Measurements from ENCODE around the gene CLEC9A. TPM values are rescaled to one million over a fixed set of nuclear protein-coding genes. Genes with fewer than 3 reads are reported as not detected.

CLEC9A gene
- total and polyA plus RNA-seq, 2 of the 8 experiments (the other 6 are each of a cell fraction or from before 2014, with no cell fraction given): not detected

DNA sequence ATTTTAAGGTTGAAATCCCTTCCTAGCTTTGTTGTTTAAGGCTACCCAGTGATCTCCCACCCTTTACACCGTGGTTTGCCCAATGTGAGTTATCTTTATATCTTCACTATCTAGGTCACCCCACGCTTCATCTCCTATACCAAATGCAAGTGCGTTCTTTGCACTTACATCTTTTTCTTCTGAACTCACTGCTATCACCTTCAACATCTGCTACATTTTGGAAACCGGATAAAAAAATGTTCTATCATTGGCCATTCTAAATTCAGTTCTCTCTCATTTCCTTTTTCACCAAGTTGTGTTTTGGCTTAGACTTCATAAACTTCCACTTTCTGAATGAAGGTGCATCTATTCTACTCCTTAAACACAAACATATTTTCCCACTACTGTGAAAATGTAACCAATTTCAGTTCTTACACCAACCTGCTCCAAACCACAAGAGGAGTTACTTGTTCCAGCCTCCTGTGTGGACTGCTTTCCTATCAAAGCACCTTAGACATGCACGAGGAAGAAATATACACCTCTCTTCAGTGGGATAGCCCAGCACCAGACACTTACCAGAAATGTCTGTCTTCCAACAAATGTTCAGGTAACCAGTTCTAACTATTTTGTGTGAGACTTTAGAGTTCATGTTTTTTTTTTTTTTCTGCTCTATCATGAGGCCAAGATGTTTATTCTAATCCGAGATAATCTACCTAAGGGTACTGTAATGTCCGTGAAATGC is 21.9 kb downstream of the CLEC9A start:
- H3K27ac ChIP-seq (ENCODE audit: low read depth, low read length): no peak overlapping the region
- ChIA-PET CTCF (ENCODE audit: partially characterized antibody) (interaction anchor here (1.1 kb wide), 1 partner anchor 43 kb away, joined by 3 read pairs; no protein-coding TSS in a partner anchor), POLR2A (ENCODE audit: partially characterized antibody) (no interaction called here)
- H3K79me1 ChIP-seq (ENCODE audit: low read depth, low read length): no peaks in the 10 kb centered on the region
- H3K27me3 ChIP-seq (replicated peaks in 1 of 4; ENCODE audit: control insufficient read depth in 3 of 4, extremely low read depth in 1 of 4, insufficient read depth in 3 of 4, low read length in 3 of 4): no peaks in the 10 kb centered on the region
- no peak overlapping the region for H4K5ac ChIP-seq (ENCODE audit: insufficient read length, low read depth, low read length)
- no peak overlapping the region for H2AFZ ChIP-seq (ENCODE audit: low read length)
- no peaks in the 10 kb centered on the region for H3K23me2 ChIP-seq (ENCODE audit: low read depth, low read length)
- H3K4ac ChIP-seq (replicated peaks; ENCODE audit: insufficient read length, low read depth, low read length): no peak overlapping the region
- H2BK15ac ChIP-seq (ENCODE audit: low read length): no peak overlapping the region
- no peak overlapping the region for H3K14ac ChIP-seq (ENCODE audit: insufficient read length)
- WGBS, 2 experiments (ENCODE audit: extremely low coverage in 1 of 2, insufficient coverage in 1 of 2, insufficient read length in 1 of 2, insufficient replicate concordance in 2 of 2, low coverage in 1 of 2, low lambda C conversion rate in 2 of 2, missing lambda C conversion rate in 1 of 2): 91% methylated on average over 7 of the region's 7 CpGs; no CpG with 5 or more reads in 1 of the 2 experiments
- no peak overlapping the region for H2BK20ac ChIP-seq (ENCODE audit: low read length)
- no peak overlapping the region for H3K23ac ChIP-seq (ENCODE audit: insufficient read length)
- H3K9me3 ChIP-seq (ENCODE audit: insufficient read depth in 2 of 2, low read depth in 1 of 2, low read length in 1 of 2): no peaks in the 10 kb centered on the region
- H3K36me3 ChIP-seq (ENCODE audit: control insufficient read depth in 2 of 4, insufficient read depth in 4 of 4, low read length in 3 of 4): no peaks in the 10 kb centered on the region
- DNase-seq (ENCODE audit: low read depth in 1 of 2, low spot score in 2 of 2) (no peak), FAIRE-seq (no peak)
- H2BK12ac ChIP-seq (ENCODE audit: low read depth, low read length): no peak overlapping the region
- no peak overlapping the region for H4K8ac ChIP-seq (ENCODE audit: extremely low read depth, insufficient read depth, low read length)
- H3K9ac ChIP-seq (replicated peaks in 1 of 4; ENCODE audit: extremely low read depth in 1 of 4, low read depth in 3 of 4, low read length in 3 of 4): no peak overlapping the region
- H3K4me1 ChIP-seq (replicated peaks in 1 of 4; ENCODE audit: control insufficient read depth in 3 of 4, insufficient read depth in 4 of 4, low read length in 3 of 4): no peaks in the 10 kb centered on the region
- H2BK5ac ChIP-seq (ENCODE audit: low read depth, low read length): no peak overlapping the region
- no peak overlapping the region for H3K4me3 ChIP-seq (ENCODE audit: extremely low read depth in 1 of 4, insufficient read depth in 2 of 4, low read depth in 3 of 4, low read length in 4 of 4)
- no peak overlapping the region for H2AK5ac ChIP-seq (ENCODE audit: low read depth, low read length)
- no peak overlapping the region for H2BK120ac ChIP-seq (replicated peaks; ENCODE audit: low read depth, low read length)
- H3K79me2 ChIP-seq (ENCODE audit: control insufficient read depth in 1 of 2, insufficient read depth in 2 of 2, low read length in 2 of 2): no peaks in the 10 kb centered on the region
- H3K56ac ChIP-seq (replicated peaks; ENCODE audit: insufficient read length, low read depth, low read length): no peak overlapping the region
- no peak overlapping the region for H3K18ac ChIP-seq (ENCODE audit: extremely low read depth, low read length)
- H3K4me2 ChIP-seq (ENCODE audit: insufficient read depth in 1 of 2, low read depth in 2 of 2, low read length in 2 of 2): no peak overlapping the region
- H4K91ac ChIP-seq (replicated peaks; ENCODE audit: insufficient read length, low read length): no peak overlapping the region
- no peaks in the 10 kb centered on the region for H4K20me1 ChIP-seq (replicated peaks in 1 of 2; ENCODE audit: control insufficient read depth in 1 of 2, insufficient read depth in 2 of 2, low read length in 2 of 2)
- no peak for TF ChIP-seq PHF8 (conservative IDR thresholded peaks at IDR 0.05; ENCODE audit: low read depth, low read length)
- TF ChIP-seq SIN3A (conservative IDR thresholded peaks at IDR 0.05 in 1 of 2, IDR thresholded peaks at IDR 0.05 in 1 of 2; ENCODE audit: low read depth in 1 of 2, low read length in 2 of 2): no peak
- TF ChIP-seq KDM5A (IDR thresholded peaks at IDR 0.05; ENCODE audit: low read length): no peak
- TF ChIP-seq CBX8 (IDR thresholded peaks at IDR 0.05; ENCODE audit: borderline replicate concordance, low read depth, low read length): no peak
- no peak for TF ChIP-seq BRCA1 (IDR thresholded peaks at IDR 0.05; ENCODE audit: low read depth, low read length)
- TF ChIP-seq KDM1A (IDR thresholded peaks at IDR 0.05; ENCODE audit: borderline replicate concordance, low read length): no peak
- no peak for TF ChIP-seq JUN (IDR thresholded peaks at IDR 0.05; ENCODE audit: low read depth, low read length)
- TF ChIP-seq CBX5 (IDR thresholded peaks at IDR 0.05; ENCODE audit: low read depth, low read length): no peak
- TF ChIP-seq MAFK (IDR thresholded peaks at IDR 0.05; ENCODE audit: low read depth, low read length): no peak
- no peak for TF ChIP-seq TAF7 (optimal IDR thresholded peaks at IDR 0.05; ENCODE audit: borderline replicate concordance, low read depth, low read length)
- no peak for TF ChIP-seq GABPA (IDR thresholded peaks at IDR 0.05; ENCODE audit: borderline replicate concordance, insufficient read depth, low read length)
- no peak for TF ChIP-seq POLR2AphosphoS5 (IDR thresholded peaks at IDR 0.05; ENCODE audit: low read depth, low read length)
- no peak for TF ChIP-seq BCL11A (IDR thresholded peaks at IDR 0.05; ENCODE audit: low read depth in 2 of 2, low read length in 2 of 2)
